Stimulated activated CD8-positive, alpha-beta memory T cell treated with anti-CD3 and anti-CD28 coated beads, Interleukin-4, amount 100 ng/mL, for 1 hour (primary cell): ENCODE results near the gene PNMA8C.
"Not testable (repeated sequence)": the region's sequence is repeated elsewhere in the genome, so short reads cannot be mapped to it uniquely, and the experiment has no call there.

ENCODE experiments used
- DNase-seq, 2 donors: peaks; one replicate each; pipeline ENCODE4 v3.0.0-alpha.2; 2020; ENCODE audit warnings: low read depth in 2 of 2, low spot score in 1 of 2

Gene PNMA8C

GRCh38 chr19:46411925-46412649, 16.6 kb downstream of the PNMA8C start:
- DNase-seq: no peak

DNA sequence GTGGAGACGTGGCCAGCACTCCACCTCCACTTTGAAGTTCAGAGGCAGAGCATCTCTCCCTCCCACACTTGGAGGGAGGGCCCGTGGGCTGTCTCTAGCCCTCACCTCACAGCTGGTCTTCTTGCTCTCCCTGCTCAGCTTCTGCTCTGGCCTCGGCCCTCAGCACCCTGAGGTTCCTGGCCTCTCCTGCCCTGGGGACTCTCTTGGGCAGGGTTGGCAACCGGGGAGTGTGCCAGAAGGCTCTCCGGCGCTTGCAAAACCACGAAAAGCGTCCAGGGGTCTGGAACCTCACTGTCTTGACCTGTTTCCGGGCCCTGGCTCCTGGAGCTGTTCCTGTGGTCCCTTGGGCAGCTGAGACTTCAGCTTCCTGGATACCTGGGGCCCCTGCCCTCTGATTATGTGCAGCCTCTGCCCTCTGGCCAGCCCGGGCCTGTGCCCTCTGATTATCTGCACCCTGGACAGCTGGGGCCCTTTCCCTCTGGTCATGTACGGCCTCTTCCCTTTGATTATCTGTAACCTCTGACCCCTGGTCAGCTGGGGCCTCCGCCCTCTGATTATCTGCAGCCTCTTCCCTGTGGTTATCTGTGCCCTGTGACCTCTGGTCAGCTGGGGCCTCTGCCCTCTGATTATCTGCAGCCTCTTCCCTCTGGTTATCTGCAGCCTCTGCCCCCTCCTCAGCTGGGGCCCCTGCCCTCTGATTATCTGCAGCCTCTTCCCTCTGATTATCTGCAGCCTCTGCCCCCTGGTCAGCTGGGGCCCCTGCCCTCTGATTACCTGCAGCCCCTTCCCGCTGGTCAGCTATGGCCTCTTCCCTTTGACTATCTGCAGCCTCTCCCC, 17.4 kb downstream of the PNMA8C start:
- no peak for DNase-seq

GRCh38 chr19:46410205-46411087, 18.3 kb downstream of the PNMA8C start:
- DNase-seq: no peak

DNA sequence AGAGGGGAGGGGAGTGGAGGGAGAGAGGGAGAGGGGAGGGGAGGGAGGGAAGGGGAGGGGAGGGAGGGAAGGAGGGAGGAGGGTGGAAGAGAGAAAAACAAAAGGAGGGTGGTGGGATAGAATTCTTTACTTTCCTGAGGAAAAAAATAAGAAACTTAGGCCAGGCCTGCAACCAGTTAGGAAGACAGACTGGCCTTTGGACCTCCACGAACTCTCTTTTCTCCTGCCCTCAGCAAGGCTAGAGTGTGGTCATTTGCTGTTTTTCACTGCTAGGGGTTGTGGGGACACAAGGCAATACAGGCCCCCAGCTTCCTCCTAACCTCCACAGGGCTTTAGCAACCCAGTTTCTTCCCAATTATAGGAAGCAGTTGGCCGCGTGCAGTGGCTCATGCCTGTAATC, 19.5 kb downstream of the PNMA8C start:
- no peak for DNase-seq

DNA sequence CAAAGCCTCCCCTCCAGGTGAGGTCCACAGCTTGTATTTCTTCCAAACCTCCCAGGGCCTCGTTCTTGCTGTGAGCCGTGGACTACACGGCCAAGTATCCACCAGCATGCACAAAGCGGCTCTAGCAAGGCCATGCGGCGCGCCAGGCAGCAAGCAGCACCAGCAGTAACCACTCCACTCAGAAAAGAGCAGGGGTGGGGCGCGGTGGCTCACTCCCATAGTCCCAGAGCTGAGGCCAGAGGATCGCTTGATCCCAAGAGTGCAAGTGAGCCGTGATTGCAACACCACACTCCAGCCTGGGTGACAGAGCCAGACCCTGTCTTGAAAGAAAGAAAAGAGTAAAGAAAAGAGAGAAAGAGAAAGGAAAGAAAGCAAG, 20.1 kb downstream of the PNMA8C start:
- DNase-seq: no peak

DNA sequence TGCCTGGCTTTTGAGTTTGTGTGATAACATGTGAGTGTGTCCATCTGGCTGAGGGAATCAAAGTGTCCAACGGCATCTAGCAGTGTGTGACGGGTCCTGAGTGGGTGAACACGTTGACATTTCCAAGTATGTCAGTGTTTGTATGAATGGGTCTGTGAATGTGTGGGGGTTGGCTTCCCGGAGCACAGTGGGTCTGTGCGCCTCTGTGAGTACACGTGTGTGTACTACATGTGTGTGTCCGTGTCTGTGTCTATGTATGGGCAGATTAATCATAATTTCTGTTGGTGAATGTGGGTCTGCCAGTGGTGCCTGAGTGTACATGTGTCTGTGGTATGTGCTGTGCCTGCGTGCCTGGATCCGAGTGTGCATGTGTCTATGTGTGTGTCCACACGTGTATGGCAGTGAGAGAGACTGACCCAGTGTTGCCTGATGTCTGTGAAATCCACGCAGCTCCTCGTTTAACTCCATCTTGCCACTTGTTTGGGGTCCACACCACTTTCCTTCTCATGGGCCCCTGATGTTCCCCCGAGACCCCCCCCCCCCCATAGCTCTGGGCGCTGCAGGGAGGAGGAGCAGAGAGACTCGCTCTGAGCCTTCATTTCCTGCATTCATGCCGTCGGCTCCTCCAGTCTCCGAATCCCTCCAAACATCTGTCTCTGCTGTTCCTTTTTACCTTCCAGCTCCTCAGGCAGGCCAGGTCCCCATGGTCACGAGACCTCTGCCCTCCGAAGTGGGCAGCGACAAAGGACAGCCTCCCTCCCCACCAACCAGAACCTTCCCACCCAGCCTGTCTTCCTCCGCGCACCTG, 20.7 kb downstream of the PNMA8C start:
- DNase-seq: no peak

DNA sequence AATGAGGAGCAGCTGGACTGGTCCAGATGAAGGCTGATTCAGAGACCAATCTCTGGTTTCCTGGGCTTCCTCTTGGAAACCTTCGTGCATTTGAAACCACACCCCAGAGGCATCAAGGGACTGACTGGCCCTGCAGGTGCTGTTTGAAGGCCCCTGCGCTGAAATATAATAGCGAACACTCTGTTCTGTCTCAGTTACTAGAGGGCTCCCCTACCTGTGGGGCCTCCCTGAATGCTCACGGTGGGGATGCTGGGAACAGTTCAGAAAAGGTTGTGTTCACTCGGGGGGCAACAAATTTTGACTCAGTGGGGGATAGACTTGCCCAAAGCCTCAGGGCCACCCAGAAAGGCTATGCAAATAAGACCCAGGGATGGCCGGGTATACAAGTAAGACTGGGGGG, 21.8 kb downstream of the PNMA8C start:
- DNase-seq: no peak

- DNase-seq: no peak
Measured at GRCh38 chr19:46404753-46405468, 23.8 kb downstream of the PNMA8C start.

GRCh38 chr19:46404055-46404752, 24.5 kb downstream of the PNMA8C start:
- DNase-seq: no peak

- DNase-seq: no peak
Measured at GRCh38 chr19:46402725-46403124, 26.0 kb downstream of the PNMA8C start.

DNA sequence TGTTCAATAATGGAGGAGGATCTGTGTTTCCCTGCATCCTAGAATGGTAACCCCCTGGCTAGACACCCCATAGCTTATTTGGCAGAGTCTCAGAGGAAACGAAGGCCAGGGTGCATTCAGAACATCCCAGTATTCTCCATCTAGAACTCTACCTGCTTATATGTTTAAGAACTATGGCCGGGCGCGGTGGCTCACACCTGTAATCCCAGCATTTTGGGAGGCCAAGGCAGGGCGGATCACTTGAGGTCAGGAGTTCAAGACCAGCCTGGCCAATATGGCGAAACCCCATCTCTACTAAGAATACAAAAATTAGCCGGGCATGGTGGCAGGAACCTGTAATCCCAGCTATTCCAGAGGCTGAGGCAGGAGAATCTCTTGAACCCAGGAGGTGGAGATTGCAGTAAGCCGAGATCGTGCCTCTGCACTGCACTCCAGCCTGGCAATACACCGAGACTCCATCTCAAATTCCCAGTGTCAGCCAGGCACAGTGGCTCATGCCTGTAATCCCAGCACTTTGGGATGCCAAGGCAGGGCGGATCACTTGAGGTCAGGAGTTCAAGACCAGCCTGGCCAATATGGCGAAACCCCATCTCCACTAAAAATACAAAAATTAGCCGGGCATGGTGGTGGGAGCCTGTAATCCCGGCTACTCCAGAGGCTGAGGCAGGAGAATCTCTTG, 30.8 kb downstream of the PNMA8C start:
- DNase-seq: not testable (repeated sequence)

- no peak for DNase-seq
Measured at GRCh38 chr19:46394402-46394797, 34.3 kb downstream of the PNMA8C start.

- no peak for DNase-seq
Measured at GRCh38 chr19:46393456-46394401, 35.0 kb downstream of the PNMA8C start.

DNA sequence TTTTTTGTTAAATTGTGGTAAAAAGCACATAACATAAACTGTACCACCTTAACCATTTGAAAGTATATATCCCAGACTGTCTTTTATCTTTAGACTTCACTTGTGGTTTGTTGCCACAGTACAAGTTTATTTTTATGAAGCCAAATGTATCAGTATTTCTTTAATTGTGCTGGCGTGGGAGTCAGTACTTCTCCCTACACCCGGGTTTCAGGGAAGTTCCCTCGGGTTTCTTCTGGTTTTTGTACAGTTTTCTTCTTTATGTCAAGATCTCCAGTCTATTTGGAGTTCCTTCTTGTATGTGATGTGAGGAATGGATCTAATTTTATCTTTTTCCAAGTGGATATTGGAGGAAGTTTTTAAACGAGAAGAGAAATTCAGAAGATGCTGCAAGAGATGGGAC, 35.9 kb downstream of the PNMA8C start:
- DNase-seq: no peak

DNA sequence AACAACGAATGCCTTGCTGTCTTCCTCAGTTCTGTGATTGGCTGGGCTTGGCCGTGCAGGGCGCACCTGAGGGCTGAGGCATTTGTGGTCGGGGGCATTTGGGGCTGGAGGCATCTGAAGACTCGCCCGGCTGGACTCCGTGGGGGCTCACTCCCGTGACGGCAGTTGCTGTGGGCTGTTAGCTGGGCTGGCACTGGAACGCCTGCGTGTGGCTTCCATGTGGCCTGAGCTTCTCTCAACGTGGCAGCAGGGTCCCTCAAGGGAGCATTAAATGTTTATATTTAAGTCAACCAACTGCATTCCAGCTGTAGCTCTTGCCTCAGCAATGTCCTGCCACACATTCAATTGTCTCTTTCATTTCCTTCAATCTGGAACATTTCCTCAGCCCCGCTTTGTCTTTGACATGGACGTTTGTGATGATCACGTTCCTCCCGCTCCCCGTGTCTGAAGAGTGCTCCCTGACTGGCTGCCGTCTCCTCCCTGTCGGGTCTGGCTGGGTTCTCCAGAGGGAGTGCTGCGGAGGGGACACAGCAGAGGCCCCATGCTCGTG, 36.4 kb downstream of the PNMA8C start:
- DNase-seq: no peak

GRCh38 chr19:46391296-46392251, 37.2 kb downstream of the PNMA8C start:
- no peak for DNase-seq
